Common myeloid progenitor, CD34-positive (primary cell): Measurements from ENCODE around the gene ZDHHC14.

Experiments used
- CTCF ChIA-PET: fragments of 350-600 bp; sonication (Branson Sonifier 250); formaldehyde crosslinking; loops from one replicate; lab custom pipeline; 2021; ENCODE audit warnings: antibody characterized with exemption; lab: Charles Lee
- POLR2A ChIA-PET: fragments of 350-600 bp; sonication (Branson Sonifier 250); formaldehyde crosslinking; loops from one replicate; lab custom pipeline; 2021; ENCODE audit warnings: antibody characterized with exemption; lab: Charles Lee
- DNase-seq, 3 donors: peaks; one replicate each; pipeline versions ENCODE4 v3.0.0 to v3.0.0-alpha.2; 2013
- H3K27ac ChIP-seq, 2 experiments: 1 replicate in 1 of 2; 2 replicates in 1 of 2; pipeline ENCODE4 v1.7.0; 2013; ENCODE audit warnings: inconsistent platforms in 2 of 2, low read length in 2 of 2, mild to moderate bottlenecking in 2 of 2, low read depth in 1 of 2, moderate library complexity in 1 of 2; ENCODE audit not compliant: severe bottlenecking in 2 of 2, insufficient read depth in 1 of 2, poor library complexity in 1 of 2
- H3K27me3 ChIP-seq, 5 experiments: replicated peaks in 2 of 5; 1 replicate in 3 of 5; 2 replicates in 2 of 5; pipeline versions ENCODE4 v1.6.1 to v1.7.0; 2013; ENCODE audit warnings: low read length in 4 of 5, mild to moderate bottlenecking in 2 of 5, moderate library complexity in 2 of 5, inconsistent platforms in 1 of 5; ENCODE audit not compliant: insufficient read depth in 5 of 5, control insufficient read depth in 4 of 5
- H3K36me3 ChIP-seq, 4 experiments: 1 replicate in 2 of 4; 2 replicates in 2 of 4; pipeline versions ENCODE4 v1.6.1 to v1.7.0; 2013; ENCODE audit warnings: low read length in 3 of 4, control low read depth in 1 of 4, mild to moderate bottlenecking in 1 of 4; ENCODE audit not compliant: control insufficient read depth in 4 of 4, insufficient read depth in 4 of 4
- H3K4me1 ChIP-seq, 4 experiments: 1 replicate in 3 of 4; 2 replicates in 1 of 4; pipeline versions ENCODE4 v1.6.1 to v1.7.1; 2013; ENCODE audit warnings: low read length in 3 of 4, mild to moderate bottlenecking in 3 of 4, control low read depth in 1 of 4, inconsistent platforms in 1 of 4, moderate library complexity in 1 of 4; ENCODE audit not compliant: control insufficient read depth in 4 of 4, insufficient read depth in 4 of 4; ENCODE audit errors: control extremely low read depth in 1 of 4
- H3K4me3 ChIP-seq, 7 experiments: 1 replicate in 4 of 7; 2 replicates in 3 of 7; pipeline versions ENCODE4 v1.5.1 to v1.7.0; 2013; ENCODE audit warnings: mild to moderate bottlenecking in 7 of 7, low read length in 6 of 7, moderate library complexity in 6 of 7, inconsistent platforms in 2 of 7, low read depth in 2 of 7, control low read depth in 1 of 7; ENCODE audit not compliant: insufficient read depth in 4 of 7, control insufficient read depth in 1 of 7; ENCODE audit errors: extremely low read depth in 1 of 7
- H3K9me3 ChIP-seq, 5 experiments: 1 replicate in 4 of 5; 2 replicates in 1 of 5; pipeline versions ENCODE4 v1.6.1 to v1.7.1; 2013; ENCODE audit warnings: low read length in 4 of 5, mild to moderate bottlenecking in 2 of 5, inconsistent platforms in 1 of 5, low read depth in 1 of 5, moderate library complexity in 1 of 5; ENCODE audit not compliant: control insufficient read depth in 4 of 5, insufficient read depth in 2 of 5; ENCODE audit errors: control extremely low read depth in 1 of 5
- WGBS: methylation state at CpG from one replicate; pipeline ENCODE4 v1.1.5; 2013; ENCODE audit not compliant: insufficient coverage; 5-methylcytosine and 5-hydroxymethylcytosine counted together

ZDHHC14 gene

GRCh38 chr6:157600807-157601206 is 219.8 kb downstream of the ZDHHC14 start:
- DNase-seq: no peak
- CTCF ChIA-PET: interaction anchor here (0.6 to 3.7 kb wide), 6 partner anchors 12 to 300 kb away, joined by 3 to 20 read pairs (median 4); no protein-coding TSS in a partner anchor

GRCh38 chr6:157602521-157603295 is 221.7 kb downstream of the ZDHHC14 start:
- no peaks in the 10 kb centered on the region for H3K27me3 ChIP-seq
- POLR2A ChIA-PET: interaction anchor here (0.6 kb wide), 1 partner anchor 11 kb away, joined by 3 read pairs; no protein-coding TSS in a partner anchor
- no peak overlapping the region for H3K4me3 ChIP-seq
- CTCF ChIA-PET: interaction anchor here (0.7 to 3.7 kb wide), 4 partner anchors 10 to 1327 kb away, joined by 3 to 20 read pairs (median 4); no protein-coding TSS in a partner anchor
- DNase-seq: no peak
- WGBS: 96% methylated on average over 15 of the region's 18 CpGs
- no peaks in the 10 kb centered on the region for H3K9me3 ChIP-seq
- H3K36me3 ChIP-seq: no peaks in the 10 kb centered on the region
- H3K27ac ChIP-seq: no peak overlapping the region
- peaks cover 0 to 5% (median 3%) of the 10 kb centered on the region in 4 experiments for H3K4me1 ChIP-seq

More at GRCh38 chr6:157600807-157601206, 219.8 kb downstream of the ZDHHC14 start:
- H3K27ac ChIP-seq: no peak overlapping the region
- POLR2A ChIA-PET: no interaction called here
- no peaks in the 10 kb centered on the region for H3K36me3 ChIP-seq
- WGBS: 87% methylated on average over 7 of the region's 15 CpGs
- no peaks in the 10 kb centered on the region for H3K27me3 ChIP-seq
- H3K4me3 ChIP-seq: no peak overlapping the region
- H3K4me1 ChIP-seq: no peaks in the 10 kb centered on the region
- no peaks in the 10 kb centered on the region for H3K9me3 ChIP-seq

- H3K4me3 ChIP-seq: no peak overlapping the region
- no peaks in the 10 kb centered on the region for H3K9me3 ChIP-seq
- ChIA-PET POLR2A (interaction anchor here (0.6 kb wide), 1 partner anchor 46 kb away, joined by 3 read pairs; no protein-coding TSS in a partner anchor), CTCF (interaction anchor here (0.6 to 3.7 kb wide), 2 partner anchors 9 to 11 kb away, joined by 3 to 20 read pairs; no protein-coding TSS in a partner anchor)
- no peaks in the 10 kb centered on the region for H3K27me3 ChIP-seq
- no peak for DNase-seq
- peaks cover 0 to 12% (median 7%) of the 10 kb centered on the region in 4 experiments for H3K4me1 ChIP-seq
- H3K36me3 ChIP-seq: no peaks in the 10 kb centered on the region
- H3K27ac ChIP-seq: no peak overlapping the region
- WGBS: 98% methylated on average over 12 of the region's 13 CpGs
Measured at GRCh38 chr6:157603314-157603940, 222.4 kb downstream of the ZDHHC14 start.

- ChIA-PET CTCF (interaction anchor here (0.6 to 1.5 kb wide), 2 partner anchors 10 to 142 kb away, joined by 3 to 4 read pairs; no protein-coding TSS in a partner anchor), POLR2A (no interaction called here)
- H3K9me3 ChIP-seq: no peaks in the 10 kb centered on the region
- no peak overlapping the region for H3K4me3 ChIP-seq
- 100% methylated on average over 1 of the region's 5 CpGs for WGBS
- no peaks in the 10 kb centered on the region for H3K36me3 ChIP-seq
- peaks cover 0 to 13% (median 7%) of the 10 kb centered on the region in 4 experiments for H3K4me1 ChIP-seq
- H3K27me3 ChIP-seq: no peaks in the 10 kb centered on the region
- H3K27ac ChIP-seq: no peak overlapping the region
- DNase-seq: no peak
Measured at GRCh38 chr6:157603971-157604370, 223.0 kb downstream of the ZDHHC14 start.

- Histone ChIP-seq H3K4me3 (no peak overlapping the region), H3K27me3 (no peaks in the 10 kb centered on the region), H3K36me3 (no peaks in the 10 kb centered on the region), H3K27ac (no peak overlapping the region), H3K9me3 (no peaks in the 10 kb centered on the region), H3K4me1 (peaks cover 0 to 13% (median 7%) of the 10 kb centered on the region in 4 experiments)
- ChIA-PET POLR2A (no interaction called here), CTCF (interaction anchor here (1.5 to 2.4 kb wide), 2 partner anchors 8 to 143 kb away, joined by 4 to 13 read pairs; no protein-coding TSS in a partner anchor)
- 100% methylated on average over 1 of the region's 2 CpGs for whole genome bisulfite sequencing
- DNase-seq: no peak
Measured at GRCh38 chr6:157604816-157605215, 223.8 kb downstream of the ZDHHC14 start.

- no peak overlapping the region for H3K4me3 ChIP-seq
- WGBS: 95% methylated on average over 8 of the region's 8 CpGs
- ChIA-PET POLR2A (no interaction called here), CTCF (interaction anchor here (0.8 to 2.4 kb wide), 3 partner anchors 9 to 161 kb away, joined by 3 to 13 read pairs (median 4); no protein-coding TSS in a partner anchor)
- H3K9me3 ChIP-seq: no peaks in the 10 kb centered on the region
- DNase-seq: no peak
- H3K36me3 ChIP-seq: no peaks in the 10 kb centered on the region
- H3K27ac ChIP-seq: no peak overlapping the region
- H3K27me3 ChIP-seq: no peaks in the 10 kb centered on the region
- peaks cover 0 to 13% (median 7%) of the 10 kb centered on the region in 4 experiments for H3K4me1 ChIP-seq
Measured at GRCh38 chr6:157605484-157605883, 224.5 kb downstream of the ZDHHC14 start.
